Esophagus muscularis mucosa (tissue), 4 donors: Measurements from ENCODE around the gene PLEKHA7. TPM values are rescaled to one million over a fixed set of nuclear protein-coding genes. Genes with fewer than 3 reads are reported as not detected.
A peak's percentile ranks its signal among the peaks of the same experiment; 100 is the strongest.

Experiments
- DNase-seq: peaks from one replicate; pipeline ENCODE4 v3.0.0-alpha.2; 2017; ENCODE audit errors: extremely low spot score
- H3K27ac ChIP-seq, 4 donors: fragments of 200-600 bp; sonication (generic); replicated peaks in 1 of 4; 1 replicate in 3 of 4; 2 replicates in 1 of 4; pipeline ENCODE4 v1.5.1; 2016 to 2019; ENCODE audit warnings: mild to moderate bottlenecking in 1 of 4
- H3K27me3 ChIP-seq, 4 donors: fragments of 200-600 bp; sonication (generic); one replicate each; pipeline versions ENCODE4 v1.5.1 to v1.6.0; 2016 to 2019
- H3K36me3 ChIP-seq, 4 donors: fragments of 200-600 bp; sonication (generic); one replicate each; pipeline ENCODE4 v1.5.1; 2016 to 2019
- H3K4me1 ChIP-seq, 4 donors: fragments of 200-600 bp; sonication (generic); one replicate each; pipeline ENCODE4 v1.5.1; 2016 to 2019
- H3K4me3 ChIP-seq, 4 donors: fragments of 200-600 bp; sonication (generic); 1 replicate in 2 of 4; 2 replicates in 2 of 4; pipeline ENCODE4 v1.5.1; 2016 to 2019; ENCODE audit warnings: mild to moderate bottlenecking in 4 of 4, moderate library complexity in 1 of 4
- H3K9me3 ChIP-seq, 4 donors: fragments of 200-600 bp; sonication (generic); 1 replicate in 3 of 4; 2 replicates in 1 of 4; pipeline ENCODE4 v1.5.1; 2016 to 2019
- CTCF ChIP-seq, 3 experiments: fragments of 200-600 bp in 2 of 3; fragments of 450-650 bp in 1 of 3; sonication (generic) in 2 of 3; IDR thresholded peaks; one replicate each; pipeline ENCODE4 v1.5.1; 2017 to 2019; ENCODE audit warnings: antibody characterized with exemption in 3 of 3, mild to moderate bottlenecking in 2 of 3, moderate library complexity in 1 of 3
- EP300 ChIP-seq: sonication (generic); formaldehyde crosslinking; IDR thresholded peaks from one replicate; pipeline ENCODE4 v1.6.1; 2017; ENCODE audit warnings: antibody characterized with exemption
- POLR2A ChIP-seq: fragments of 450-650 bp; IDR thresholded peaks from one replicate; pipeline ENCODE4 v1.6.1; 2017; ENCODE audit warnings: antibody characterized with exemption, moderate library complexity, mild to moderate bottlenecking, low read depth
- POLR2AphosphoS5 ChIP-seq, 2 donors: sonication (generic); formaldehyde crosslinking; IDR thresholded peaks; one replicate each; pipeline ENCODE4 v1.6.1; 2017; ENCODE audit warnings: antibody characterized with exemption in 2 of 2
- WGBS: methylation state at CpG from one replicate; pipeline ENCODE4 v1.1.5; 2018; 5-methylcytosine and 5-hydroxymethylcytosine counted together
- intact Hi-C: fragments of 100-400 bp; cut with DNase I; formaldehyde crosslinking; loops from one replicate; pipeline ENCODE4 v1.15.1; 2023
- total RNA-seq, 4 donors: library from RNA; depleted of rRNA; stranded (reverse); fragments of >200 nt; gene quantifications; one replicate each; pipeline versions ENCODE4 v1.1.0 to v1.2.1, GENCODE V29; 2016

Gene PLEKHA7
- total RNA-seq, 4 donors from 2014 or later = 5.8 to 9.1 (median 7.7) TPM

GRCh38 chr11:16925561-16926065, 88.6 kb downstream of the PLEKHA7 start:
- intact Hi-C loops = no loop called here
- no CpG with 5 or more reads among the region's 52 CpGs for WGBS
- Histone ChIP-seq H3K4me3 (peak overlapping the region; percentile 55 to 62 (median 59)), H3K36me3 (no peaks in the 10 kb centered on the region), H3K9me3 (no peaks in the 10 kb centered on the region), H3K27ac (peak overlapping the region in 3 of 4 donors; percentile 45 to 70 (median 48)), H3K27me3 (peaks cover 0 to 15% (median 0%) of the 10 kb centered on the region in 4 donors), H3K4me1 (peaks cover 10 to 29% (median 23%) of the 10 kb centered on the region in 4 donors)
- no peak for DNase-seq
- TF ChIP-seq POLR2AphosphoS5 (IDR thresholded peaks at IDR 0.05) = peak in 1 of 2 donors; percentile 13
- TF ChIP-seq CTCF (IDR thresholded peaks at IDR 0.05) = no peak
- no peak for TF ChIP-seq POLR2A
- no peak for TF ChIP-seq EP300

- peak overlapping the region; percentile 55 to 62 (median 59) for H3K4me3 ChIP-seq
- no peak for TF ChIP-seq POLR2AphosphoS5 (IDR thresholded peaks at IDR 0.05)
- TF ChIP-seq POLR2A = no peak
- TF ChIP-seq CTCF (IDR thresholded peaks at IDR 0.05) = no peak
- no peak for TF ChIP-seq EP300
- DNase-seq = no peak
- H3K36me3 ChIP-seq = no peaks in the 10 kb centered on the region
- WGBS = under 1% methylated on average over 18 of the region's 51 CpGs
- peaks cover 10 to 29% (median 23%) of the 10 kb centered on the region in 4 donors for H3K4me1 ChIP-seq
- intact Hi-C loops = no loop called here
- no peaks in the 10 kb centered on the region for H3K9me3 ChIP-seq
- peak overlapping the region in 3 of 4 donors; percentile 45 to 70 (median 48) for H3K27ac ChIP-seq
- peaks cover 0 to 15% (median 0%) of the 10 kb centered on the region in 4 donors for H3K27me3 ChIP-seq
Observed at GRCh38 chr11:16924826-16925560, 89.2 kb downstream of the PLEKHA7 start.

DNA sequence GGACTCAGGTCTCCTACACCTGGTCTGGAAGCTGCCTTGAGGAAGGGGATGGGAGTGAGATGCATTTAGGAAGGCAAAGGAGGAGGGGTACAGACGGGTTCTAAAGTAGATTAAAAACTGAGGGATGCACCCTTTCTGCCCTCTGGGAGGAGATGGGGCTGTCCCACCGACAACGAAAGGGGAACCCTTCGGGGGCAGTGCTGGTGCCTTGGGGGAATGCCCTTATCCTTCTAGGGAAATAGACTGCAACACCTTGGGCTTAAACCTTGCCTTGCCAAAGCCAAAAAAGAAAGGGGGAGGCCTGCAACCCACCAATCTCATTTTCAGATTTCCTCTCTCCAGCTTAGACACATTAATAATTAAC, 89.8 kb downstream of the PLEKHA7 start:
- H3K27ac ChIP-seq = peak overlapping the region in 1 of 4 donors; percentile 70
- 50% methylated on average over 1 of the region's 4 CpGs for WGBS
- intact Hi-C loops = no loop called here
- DNase-seq = no peak
- H3K4me3 ChIP-seq = peak overlapping the region; percentile 55 to 62 (median 59)
- no peaks in the 10 kb centered on the region for H3K9me3 ChIP-seq
- TF ChIP-seq EP300 (no peak), POLR2AphosphoS5 (IDR thresholded peaks at IDR 0.05) (no peak), POLR2A (no peak), CTCF (IDR thresholded peaks at IDR 0.05) (no peak)
- H3K27me3 ChIP-seq = peaks cover 0 to 15% (median 0%) of the 10 kb centered on the region in 4 donors
- peaks cover 10 to 29% (median 23%) of the 10 kb centered on the region in 4 donors for H3K4me1 ChIP-seq
- H3K36me3 ChIP-seq = no peaks in the 10 kb centered on the region

DNA sequence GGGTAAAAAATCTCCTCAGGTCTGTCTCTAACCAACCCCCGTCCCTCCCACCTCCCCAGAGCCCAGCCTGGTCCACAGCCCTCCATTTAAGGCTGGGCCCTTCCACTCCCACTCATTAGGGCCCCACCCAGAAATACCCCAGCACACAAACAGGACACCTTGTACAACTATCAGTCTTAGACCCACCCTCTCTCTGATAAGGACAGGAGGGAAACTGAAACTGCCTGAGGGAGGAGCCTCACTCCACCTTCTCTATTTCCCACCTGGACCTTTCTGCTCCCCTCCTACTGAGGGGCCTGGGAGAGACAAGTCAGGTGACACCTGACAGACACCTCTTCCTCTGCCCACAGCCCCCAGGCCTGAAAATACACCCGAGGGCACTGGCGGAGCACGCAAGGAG, 90.2 kb downstream of the PLEKHA7 start:
- WGBS = 89% methylated on average over 4 of the region's 4 CpGs
- intact Hi-C loops = no loop called here
- Histone ChIP-seq H3K27me3 (peaks cover 0 to 15% (median 0%) of the 10 kb centered on the region in 4 donors), H3K36me3 (no peaks in the 10 kb centered on the region), H3K27ac (no peak overlapping the region), H3K9me3 (no peaks in the 10 kb centered on the region), H3K4me1 (peaks cover 10 to 29% (median 23%) of the 10 kb centered on the region in 4 donors), H3K4me3 (peak overlapping the region in 2 of 4 donors; percentile 61 to 62)
- TF ChIP-seq CTCF (IDR thresholded peaks at IDR 0.05) = no peak
- TF ChIP-seq POLR2AphosphoS5 (IDR thresholded peaks at IDR 0.05) = no peak
- no peak for TF ChIP-seq EP300
- no peak for TF ChIP-seq POLR2A
- DNase-seq = no peak
